Aorta (tissue), 5 donors: ENCODE measurements around the gene AP1AR. TPM values are rescaled to one million over a fixed set of nuclear protein-coding genes. Genes with fewer than 3 reads are reported as not detected.
"Not testable (repeated sequence)": the region's sequence is repeated elsewhere in the genome, so short reads cannot be mapped to it uniquely, and the experiment has no call there.

Experiments used
- ATAC-seq: fragments of 200-7000 bp; cut with Tn5 transposase; one replicate; pipeline ENCODE4 v1.9.1; 2022; ENCODE audit warnings: moderate library complexity; ENCODE audit not compliant: low FRiP score
- DNase-seq, 2 donors: peaks; one replicate each; pipeline ENCODE4 v3.0.0-alpha.2; 2020
- H3K27ac ChIP-seq, 2 donors: one replicate each; pipeline ENCODE4 v1.5.1; 2013; ENCODE audit warnings: low read length in 2 of 2, mild to moderate bottlenecking in 2 of 2, moderate library complexity in 2 of 2, control low read depth in 1 of 2, inconsistent platforms in 1 of 2, low read depth in 1 of 2
- H3K27me3 ChIP-seq, 2 donors: one replicate each; pipeline ENCODE4 v1.6.1; 2013; ENCODE audit warnings: control low read depth in 1 of 2, low read length in 1 of 2, mild to moderate bottlenecking in 1 of 2, moderate library complexity in 1 of 2; ENCODE audit not compliant: insufficient read depth in 2 of 2, control insufficient read depth in 1 of 2
- H3K36me3 ChIP-seq, 2 donors: one replicate each; pipeline ENCODE4 v1.6.1; 2013; ENCODE audit warnings: control low read depth in 1 of 2, low read length in 1 of 2, mild to moderate bottlenecking in 1 of 2; ENCODE audit not compliant: insufficient read depth in 2 of 2, control insufficient read depth in 1 of 2
- H3K4me1 ChIP-seq, 2 donors: one replicate each; pipeline ENCODE4 v1.6.1; 2013; ENCODE audit warnings: low read length in 2 of 2, control low read depth in 1 of 2, mild to moderate bottlenecking in 1 of 2, moderate library complexity in 1 of 2; ENCODE audit not compliant: insufficient read depth in 2 of 2, control insufficient read depth in 1 of 2
- H3K4me3 ChIP-seq, 2 donors: one replicate each; pipeline ENCODE4 v1.5.1; 2013; ENCODE audit warnings: low read length in 2 of 2, control low read depth in 1 of 2, mild to moderate bottlenecking in 1 of 2
- H3K9me3 ChIP-seq: one replicate; pipeline ENCODE4 v1.6.1; 2013; ENCODE audit warnings: mild to moderate bottlenecking, low read length; ENCODE audit not compliant: control insufficient read depth
- WGBS, 2 donors: extraction: QIAGEN DNeasy Blood & Tissue Kit; methylation state at CpG; one replicate each; pipeline ENCODE4 v1.1.7; 2013; 5-methylcytosine and 5-hydroxymethylcytosine counted together
- intact Hi-C, 2 donors: fragments of 100-400 bp; cut with DNase I; formaldehyde crosslinking; loops; one replicate each; pipeline versions ENCODE4 v1.14.2 to v1.15.0; 2022
- polyA plus RNA-seq, 2 donors: library from polyadenylated mRNA; stranded (reverse); fragments of 200-250 nt; gene quantifications; one replicate each; pipeline ENCODE4 v1.2.3, GENCODE V29; 2013
- total RNA-seq, 2 donors: library from RNA; stranded (reverse); fragmentation: NEBNext Ultra II Directional; extraction: Animal tissue kit (Norgen Biotek cat#: 25700); gene quantifications; one replicate each; pipeline ENCODE4 v1.2.1, GENCODE V29; 2021
- donor health status: healthy with polysubstance abuse.
- donor health status: Bipolar disorder and iron deficiency.
- donor health status: DM: no; HTN: no; CAD: no.
- donor health status: DM: no; HTN: no; CAD: no.
- donor health status: DM: yes; HTN: yes; CAD: no.

The AP1AR gene
- total and polyA plus RNA-seq, 4 donors, result 9.4 to 17.9 (median 14.1) TPM

- 83 to 91% methylated on average over 5 of the region's 5 CpGs for WGBS, 2 donors
- peaks cover 0 to 2% of the 10 kb centered on the region in 2 donors for H3K4me1 ChIP-seq
- H3K36me3 ChIP-seq, result no peaks in the 10 kb centered on the region
- intact Hi-C loops, result no loop called here
- DNase-seq, result no peak
- H3K27me3 ChIP-seq, result no peaks in the 10 kb centered on the region
- no peak overlapping the region for H3K27ac ChIP-seq
- H3K4me3 ChIP-seq, result no peak overlapping the region
- ATAC-seq, result no peak
- no peaks in the 10 kb centered on the region for H3K9me3 ChIP-seq
Observed at GRCh38 chr4:112280386-112281056, 48.9 kb downstream of the AP1AR start.

GRCh38 chr4:112281895-112282398, 50.4 kb downstream of the AP1AR start:
- intact Hi-C loops, H3K27ac ChIP-seq, H3K9me3 ChIP-seq, H3K27me3 ChIP-seq, ATAC-seq, H3K36me3 ChIP-seq, DNase-seq, H3K4me1 ChIP-seq, H3K4me3 ChIP-seq: not testable (repeated sequence)
- 91 to 94% methylated on average over 2 of the region's 2 CpGs for WGBS, 2 donors

- H3K4me1 ChIP-seq, result peaks cover 0 to 2% of the 10 kb centered on the region in 2 donors
- DNase-seq, result no peak
- WGBS, 2 donors, result 68 to 76% methylated on average over 4 of the region's 4 CpGs
- no peak overlapping the region for H3K27ac ChIP-seq
- no peak for ATAC-seq
- no peaks in the 10 kb centered on the region for H3K36me3 ChIP-seq
- no peaks in the 10 kb centered on the region for H3K27me3 ChIP-seq
- no peak overlapping the region for H3K4me3 ChIP-seq
- intact Hi-C loops, result no loop called here
- no peaks in the 10 kb centered on the region for H3K9me3 ChIP-seq
Observed at GRCh38 chr4:112282860-112283667, 51.5 kb downstream of the AP1AR start.

- peaks cover 0 to 2% of the 10 kb centered on the region in 2 donors for H3K4me1 ChIP-seq
- WGBS, 2 donors, result 2 to 3% methylated on average over 6 of the region's 6 CpGs
Observed at GRCh38 chr4:112284166-112284565, 52.6 kb downstream of the AP1AR start.

GRCh38 chr4:112284662-112285411, 53.2 kb downstream of the AP1AR start:
- peak; percentile 55 for ATAC-seq
- Histone ChIP-seq H3K36me3 (no peaks in the 10 kb centered on the region), H3K27me3 (no peaks in the 10 kb centered on the region), H3K27ac (peak overlapping the region in 1 of 2 donors; percentile 48), H3K4me3 (peak overlapping the region; percentile 51 to 84), H3K9me3 (no peaks in the 10 kb centered on the region), H3K4me1 (peaks cover 0 to 2% of the 10 kb centered on the region in 2 donors)
- intact Hi-C loops, result loop anchor here in 1 of 2 donors (5.0 kb wide), 1 partner anchor 53 kb away; the partner anchor contains the start of gene AP1AR
- peak in 1 of 2 donors; percentile 45 for DNase-seq
- 0% methylated on average over 15 of the region's 15 CpGs for WGBS, 2 donors

More at GRCh38 chr4:112284166-112284565, 52.6 kb downstream of the AP1AR start:
- Histone ChIP-seq H3K9me3 (no peaks in the 10 kb centered on the region), H3K4me3 (peak overlapping the region; percentile 51 to 84), H3K36me3 (no peaks in the 10 kb centered on the region), H3K27me3 (no peaks in the 10 kb centered on the region), H3K27ac (no peak overlapping the region)
- DNase-seq (no peak), ATAC-seq (no peak)
- intact Hi-C loops, result no loop called here

GRCh38 chr4:112287258-112287989, 55.8 kb downstream of the AP1AR start:
- Histone ChIP-seq H3K27me3 (no peaks in the 10 kb centered on the region), H3K36me3 (no peaks in the 10 kb centered on the region), H3K4me1 (peaks cover 0 to 2% of the 10 kb centered on the region in 2 donors), H3K9me3 (no peaks in the 10 kb centered on the region), H3K4me3 (no peak overlapping the region), H3K27ac (no peak overlapping the region)
- DNase-seq, result no peak
- intact Hi-C loops, result loop anchor here in 1 of 2 donors (5.0 kb wide), 1 partner anchor 55 kb away; the partner anchor contains the start of gene AP1AR
- 94 to 95% methylated on average over 8 of the region's 8 CpGs for WGBS, 2 donors
- no peak for ATAC-seq

GRCh38 chr4:112288455-112288854, 56.9 kb downstream of the AP1AR start:
- DNase-seq (no peak), ATAC-seq (no peak)
- Histone ChIP-seq H3K4me1 (peaks cover 0 to 2% of the 10 kb centered on the region in 2 donors), H3K9me3 (no peaks in the 10 kb centered on the region), H3K27ac (no peak overlapping the region), H3K27me3 (no peaks in the 10 kb centered on the region), H3K4me3 (no peak overlapping the region), H3K36me3 (no peaks in the 10 kb centered on the region)
- 81 to 89% methylated on average over 3 of the region's 3 CpGs for whole genome bisulfite sequencing, 2 donors
- intact Hi-C loops, result loop anchor here in 1 of 2 donors (5.0 kb wide), 1 partner anchor 56 kb away; the partner anchor contains the start of gene AP1AR
